Liver (tissue), 9 donors: ENCODE measurements around the gene CECR2. TPM values are rescaled to one million over a fixed set of nuclear protein-coding genes. Genes with fewer than 3 reads are reported as not detected.

Experiments
- DNase-seq: peaks from one replicate; pipeline ENCODE4 v3.0.0-alpha.2; 2017; ENCODE audit warnings: low spot score
- H3K27ac ChIP-seq, 2 donors: one replicate each; pipeline ENCODE4 v1.7.0; 2013; ENCODE audit warnings: inconsistent platforms in 2 of 2, low read length in 2 of 2, control low read depth in 1 of 2, low read depth in 1 of 2, mild to moderate bottlenecking in 1 of 2
- H3K27me3 ChIP-seq, 4 donors: one replicate each; pipeline versions ENCODE4 v1.6.1 to v1.7.0; 2013; ENCODE audit warnings: low read length in 3 of 4, inconsistent platforms in 1 of 4, mild to moderate bottlenecking in 1 of 4, moderate library complexity in 1 of 4; ENCODE audit not compliant: control insufficient read depth in 4 of 4, insufficient read depth in 4 of 4
- H3K36me3 ChIP-seq, 4 donors: one replicate each; pipeline versions ENCODE4 v1.6.1 to v1.7.0; 2013; ENCODE audit warnings: low read length in 3 of 4, mild to moderate bottlenecking in 3 of 4, low read depth in 1 of 4, moderate library complexity in 1 of 4; ENCODE audit not compliant: control insufficient read depth in 4 of 4, insufficient read depth in 3 of 4
- H3K4me1 ChIP-seq, 4 donors: one replicate each; pipeline versions ENCODE4 v1.6.1 to v1.7.0; 2013; ENCODE audit warnings: low read length in 3 of 4, mild to moderate bottlenecking in 3 of 4, moderate library complexity in 1 of 4; ENCODE audit not compliant: control insufficient read depth in 4 of 4, insufficient read depth in 4 of 4
- H3K4me3 ChIP-seq, 3 donors: one replicate each; pipeline versions ENCODE4 v1.6.1 to v1.7.0; 2013; ENCODE audit warnings: low read length in 3 of 3, control low read depth in 1 of 3, low read depth in 1 of 3, mild to moderate bottlenecking in 1 of 3
- H3K9ac ChIP-seq, 2 donors: one replicate each; pipeline ENCODE4 v1.7.0; 2013; ENCODE audit warnings: low read length in 2 of 2, mild to moderate bottlenecking in 2 of 2, moderate library complexity in 2 of 2, control low read depth in 1 of 2, low read depth in 1 of 2
- H3K9me3 ChIP-seq, 4 donors: one replicate each; pipeline versions ENCODE4 v1.6.1 to v1.7.0; 2013; ENCODE audit warnings: low read length in 3 of 4; ENCODE audit not compliant: control insufficient read depth in 4 of 4
- EGR1 ChIP-seq, 2 donors: IDR thresholded peaks; 2 replicates each; pipeline ENCODE4 v1.6.1; 2016 to 2018; ENCODE audit warnings: antibody characterized with exemption in 2 of 2, low read depth in 2 of 2
- FOXA1 ChIP-seq: IDR thresholded peaks from 2 replicates; pipeline ENCODE4 v1.6.1; 2016; ENCODE audit warnings: antibody characterized with exemption
- FOXA2 ChIP-seq: IDR thresholded peaks from 2 replicates; pipeline ENCODE4 v1.6.1; 2016; ENCODE audit warnings: antibody characterized with exemption
- GABPA ChIP-seq, 2 donors: IDR thresholded peaks in 1 of 2; conservative IDR thresholded peaks in 1 of 2; 2 replicates each; pipeline ENCODE4 v1.6.1; 2016; ENCODE audit warnings: antibody characterized with exemption in 2 of 2, mild to moderate bottlenecking in 1 of 2, moderate library complexity in 1 of 2
- HNF4A ChIP-seq, 2 donors: conservative IDR thresholded peaks; 2 replicates each; pipeline ENCODE4 v1.6.1; 2016; ENCODE audit warnings: antibody characterized with exemption in 2 of 2, mild to moderate bottlenecking in 2 of 2
- HNF4G ChIP-seq: IDR thresholded peaks from 2 replicates; pipeline ENCODE4 v1.6.1; 2016; ENCODE audit warnings: antibody characterized with exemption
- JUND ChIP-seq, 2 donors: IDR thresholded peaks; 2 replicates each; pipeline ENCODE4 v1.6.1; 2016; ENCODE audit warnings: antibody characterized with exemption in 2 of 2
- NR2F2 ChIP-seq: IDR thresholded peaks from 2 replicates; pipeline ENCODE4 v1.6.1; 2016; ENCODE audit warnings: antibody characterized with exemption
- RXRA ChIP-seq, 2 donors: IDR thresholded peaks; 2 replicates each; pipeline ENCODE4 v1.6.1; 2017 to 2018; ENCODE audit warnings: antibody characterized with exemption in 2 of 2, mild to moderate bottlenecking in 1 of 2
- SP1 ChIP-seq: IDR thresholded peaks from 2 replicates; pipeline ENCODE4 v1.6.1; 2018; ENCODE audit warnings: antibody characterized with exemption, mild to moderate bottlenecking
- TAF1 ChIP-seq: conservative IDR thresholded peaks from 2 replicates; pipeline ENCODE4 v1.6.1; 2016; ENCODE audit warnings: antibody characterized with exemption, mild to moderate bottlenecking
- YY1 ChIP-seq: IDR thresholded peaks from 2 replicates; pipeline ENCODE4 v1.6.1; 2016; ENCODE audit warnings: antibody characterized with exemption, mild to moderate bottlenecking
- WGBS: extraction: QIAGEN DNeasy Blood & Tissue Kit; methylation state at CpG from one replicate; pipeline ENCODE4 v1.1.7; 2013; 5-methylcytosine and 5-hydroxymethylcytosine counted together
- polyA plus RNA-seq, 2 donors: library from polyadenylated mRNA; stranded (reverse) in 1 of 2; unstranded in 1 of 2; fragments of 200-250 nt in 1 of 2; fragments of >200 nt in 1 of 2; fragmentation: Nextera tagmentation in 1 of 2; extraction: Ambion mirVana in 1 of 2; gene quantifications; one replicate each; pipeline versions ENCODE4 v1.2.1 to v1.2.3, GENCODE V29; 2013 to 2015
- total RNA-seq, 2 donors: library from RNA; depleted of rRNA; stranded (reverse); fragments of >200 nt; gene quantifications; one replicate each; pipeline ENCODE4 v1.2.3, GENCODE V29; 2014
- TF ChIP-seq, protein P1 (sequence below): IDR thresholded peaks from 2 replicates; pipeline ENCODE4 v1.6.1; 2016; ENCODE audit warnings: antibody characterized with exemption
- TF ChIP-seq, protein P2 (sequence below): IDR thresholded peaks from 2 replicates; pipeline ENCODE4 v1.6.1; 2016; ENCODE audit warnings: antibody characterized with exemption
- TF ChIP-seq, protein P3 (sequence below): IDR thresholded peaks from 2 replicates; pipeline ENCODE4 v1.6.1; 2016; ENCODE audit warnings: antibody characterized with exemption, mild to moderate bottlenecking
- TF ChIP-seq, protein P4 (sequence below): fragments of 150-350 bp; IDR thresholded peaks from 2 replicates; pipeline ENCODE4 v1.5.1; 2017; ENCODE audit warnings: improper control_type of control experiment, low read depth, low read length; ENCODE audit not compliant: missing input control
- donor health status: healthy.
- donor health status: healthy.
- donor health status: healthy.
- donor health status: healthy.
- donor health status: healthy.

CECR2 gene
- total and polyA plus RNA-seq, 4 donors, result 1.8 to 9.7 (median 2.1) TPM

GRCh38 chr22:17541476-17541875 lies 172.2 kb downstream of the CECR2 start:
- no peaks in the 10 kb centered on the region for H3K4me1 ChIP-seq
- no peak overlapping the region for H3K27ac ChIP-seq
- H3K4me3 ChIP-seq, result no peak overlapping the region
- H3K36me3 ChIP-seq, result peaks cover 6 to 40% (median 32%) of the 10 kb centered on the region in 4 donors
- TF ChIP-seq SP1 (no peak), EGR1 (IDR thresholded peaks at IDR 0.05; ENCODE audit: low read depth in 2 of 2) (no peak), JUND (IDR thresholded peaks at IDR 0.05) (no peak), NR2F2 (no peak), HNF4A (conservative IDR thresholded peaks at IDR 0.05) (no peak), FOXA1 (no peak), GABPA (IDR thresholded peaks at IDR 0.05 in 1 of 2, conservative IDR thresholded peaks at IDR 0.05 in 1 of 2) (no peak), TAF1 (no peak), RXRA (IDR thresholded peaks at IDR 0.05) (no peak), HNF4G (no peak), FOXA2 (no peak), YY1 (no peak)
- TF ChIP-seq, protein P1, sequence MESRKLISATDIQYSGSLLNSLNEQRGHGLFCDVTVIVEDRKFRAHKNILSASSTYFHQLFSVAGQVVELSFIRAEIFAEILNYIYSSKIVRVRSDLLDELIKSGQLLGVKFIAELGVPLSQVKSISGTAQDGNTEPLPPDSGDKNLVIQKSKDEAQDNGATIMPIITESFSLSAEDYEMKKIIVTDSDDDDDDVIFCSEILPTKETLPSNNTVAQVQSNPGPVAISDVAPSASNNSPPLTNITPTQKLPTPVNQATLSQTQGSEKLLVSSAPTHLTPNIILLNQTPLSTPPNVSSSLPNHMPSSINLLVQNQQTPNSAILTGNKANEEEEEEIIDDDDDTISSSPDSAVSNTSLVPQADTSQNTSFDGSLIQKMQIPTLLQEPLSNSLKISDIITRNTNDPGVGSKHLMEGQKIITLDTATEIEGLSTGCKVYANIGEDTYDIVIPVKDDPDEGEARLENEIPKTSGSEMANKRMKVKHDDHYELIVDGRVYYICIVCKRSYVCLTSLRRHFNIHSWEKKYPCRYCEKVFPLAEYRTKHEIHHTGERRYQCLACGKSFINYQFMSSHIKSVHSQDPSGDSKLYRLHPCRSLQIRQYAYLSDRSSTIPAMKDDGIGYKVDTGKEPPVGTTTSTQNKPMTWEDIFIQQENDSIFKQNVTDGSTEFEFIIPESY, result no peak
- TF ChIP-seq, protein P2, sequence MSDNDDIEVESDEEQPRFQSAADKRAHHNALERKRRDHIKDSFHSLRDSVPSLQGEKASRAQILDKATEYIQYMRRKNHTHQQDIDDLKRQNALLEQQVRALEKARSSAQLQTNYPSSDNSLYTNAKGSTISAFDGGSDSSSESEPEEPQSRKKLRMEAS, result no peak
- TF ChIP-seq, protein P3, sequence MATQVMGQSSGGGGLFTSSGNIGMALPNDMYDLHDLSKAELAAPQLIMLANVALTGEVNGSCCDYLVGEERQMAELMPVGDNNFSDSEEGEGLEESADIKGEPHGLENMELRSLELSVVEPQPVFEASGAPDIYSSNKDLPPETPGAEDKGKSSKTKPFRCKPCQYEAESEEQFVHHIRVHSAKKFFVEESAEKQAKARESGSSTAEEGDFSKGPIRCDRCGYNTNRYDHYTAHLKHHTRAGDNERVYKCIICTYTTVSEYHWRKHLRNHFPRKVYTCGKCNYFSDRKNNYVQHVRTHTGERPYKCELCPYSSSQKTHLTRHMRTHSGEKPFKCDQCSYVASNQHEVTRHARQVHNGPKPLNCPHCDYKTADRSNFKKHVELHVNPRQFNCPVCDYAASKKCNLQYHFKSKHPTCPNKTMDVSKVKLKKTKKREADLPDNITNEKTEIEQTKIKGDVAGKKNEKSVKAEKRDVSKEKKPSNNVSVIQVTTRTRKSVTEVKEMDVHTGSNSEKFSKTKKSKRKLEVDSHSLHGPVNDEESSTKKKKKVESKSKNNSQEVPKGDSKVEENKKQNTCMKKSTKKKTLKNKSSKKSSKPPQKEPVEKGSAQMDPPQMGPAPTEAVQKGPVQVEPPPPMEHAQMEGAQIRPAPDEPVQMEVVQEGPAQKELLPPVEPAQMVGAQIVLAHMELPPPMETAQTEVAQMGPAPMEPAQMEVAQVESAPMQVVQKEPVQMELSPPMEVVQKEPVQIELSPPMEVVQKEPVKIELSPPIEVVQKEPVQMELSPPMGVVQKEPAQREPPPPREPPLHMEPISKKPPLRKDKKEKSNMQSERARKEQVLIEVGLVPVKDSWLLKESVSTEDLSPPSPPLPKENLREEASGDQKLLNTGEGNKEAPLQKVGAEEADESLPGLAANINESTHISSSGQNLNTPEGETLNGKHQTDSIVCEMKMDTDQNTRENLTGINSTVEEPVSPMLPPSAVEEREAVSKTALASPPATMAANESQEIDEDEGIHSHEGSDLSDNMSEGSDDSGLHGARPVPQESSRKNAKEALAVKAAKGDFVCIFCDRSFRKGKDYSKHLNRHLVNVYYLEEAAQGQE, result no peak
- TF ChIP-seq, protein P4, sequence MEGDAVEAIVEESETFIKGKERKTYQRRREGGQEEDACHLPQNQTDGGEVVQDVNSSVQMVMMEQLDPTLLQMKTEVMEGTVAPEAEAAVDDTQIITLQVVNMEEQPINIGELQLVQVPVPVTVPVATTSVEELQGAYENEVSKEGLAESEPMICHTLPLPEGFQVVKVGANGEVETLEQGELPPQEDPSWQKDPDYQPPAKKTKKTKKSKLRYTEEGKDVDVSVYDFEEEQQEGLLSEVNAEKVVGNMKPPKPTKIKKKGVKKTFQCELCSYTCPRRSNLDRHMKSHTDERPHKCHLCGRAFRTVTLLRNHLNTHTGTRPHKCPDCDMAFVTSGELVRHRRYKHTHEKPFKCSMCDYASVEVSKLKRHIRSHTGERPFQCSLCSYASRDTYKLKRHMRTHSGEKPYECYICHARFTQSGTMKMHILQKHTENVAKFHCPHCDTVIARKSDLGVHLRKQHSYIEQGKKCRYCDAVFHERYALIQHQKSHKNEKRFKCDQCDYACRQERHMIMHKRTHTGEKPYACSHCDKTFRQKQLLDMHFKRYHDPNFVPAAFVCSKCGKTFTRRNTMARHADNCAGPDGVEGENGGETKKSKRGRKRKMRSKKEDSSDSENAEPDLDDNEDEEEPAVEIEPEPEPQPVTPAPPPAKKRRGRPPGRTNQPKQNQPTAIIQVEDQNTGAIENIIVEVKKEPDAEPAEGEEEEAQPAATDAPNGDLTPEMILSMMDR, result no peak
- no peak overlapping the region for H3K9ac ChIP-seq
- WGBS, result 93% methylated on average over 7 of the region's 7 CpGs
- no peak for DNase-seq
- no peaks in the 10 kb centered on the region for H3K27me3 ChIP-seq
- H3K9me3 ChIP-seq, result no peaks in the 10 kb centered on the region

- no peak for TF ChIP-seq EGR1 (IDR thresholded peaks at IDR 0.05; ENCODE audit: low read depth in 2 of 2)
- no peak for TF ChIP-seq NR2F2
- TF ChIP-seq TAF1, result no peak
- no peak for TF ChIP-seq SP1
- 97% methylated on average over 14 of the region's 14 CpGs for WGBS
- no peak overlapping the region for H3K4me3 ChIP-seq
- DNase-seq, result no peak
- H3K27ac ChIP-seq, result no peak overlapping the region
- H3K36me3 ChIP-seq, result peaks cover 6 to 34% (median 28%) of the 10 kb centered on the region in 4 donors
- no peak overlapping the region for H3K9ac ChIP-seq
- no peaks in the 10 kb centered on the region for H3K27me3 ChIP-seq
- no peaks in the 10 kb centered on the region for H3K9me3 ChIP-seq
- H3K4me1 ChIP-seq, result no peaks in the 10 kb centered on the region
Measured at GRCh38 chr22:17542452-17542851, 173.2 kb downstream of the CECR2 start.
